Type B pancreatic cell (in vitro differentiated cells): ENCODE data around the gene WDR4. TPM values are rescaled to one million over a fixed set of nuclear protein-coding genes. Genes with fewer than 3 reads are reported as not detected.
A peak's percentile ranks its signal among the peaks of the same experiment; 100 is the strongest.

Experiments used
- DNase-seq: peaks from one replicate; pipeline ENCODE4 v3.0.0; 2021; ENCODE audit warnings: mixed read lengths; ENCODE audit not compliant: unreplicated experiment; ENCODE audit errors: extremely low spot score
- H3K27ac Mint-ChIP-seq: 2 replicates; pipeline ENCODE4 v1.8.0; 2021; ENCODE audit warnings: mild to moderate bottlenecking, mixed read lengths
- H3K27me3 Mint-ChIP-seq: 2 replicates; pipeline ENCODE4 v1.8.0; 2021; ENCODE audit warnings: mixed read lengths
- H3K36me3 Mint-ChIP-seq: 2 replicates; pipeline ENCODE4 v1.8.0; 2021; ENCODE audit warnings: mixed read lengths
- H3K4me1 Mint-ChIP-seq: one replicate; pipeline ENCODE4 v1.8.0; 2021; ENCODE audit warnings: mixed read lengths; ENCODE audit not compliant: unreplicated experiment
- H3K4me3 Mint-ChIP-seq: 2 replicates; pipeline ENCODE4 v1.8.0; 2021; ENCODE audit warnings: mild to moderate bottlenecking, mixed read lengths
- H3K9me3 Mint-ChIP-seq: 2 replicates; pipeline ENCODE4 v1.8.0; 2021; ENCODE audit warnings: mixed read lengths
- total RNA-seq: library from RNA; stranded (reverse); gene quantifications from 2 replicates; pipeline ENCODE4 v1.2.1, GENCODE V29; 2021; ENCODE audit warnings: low replicate concordance
- TF ChIP-seq, protein P1 (sequence below): fragments of 200-600 bp; sonication (generic); conservative IDR thresholded peaks from 2 replicates; pipeline ENCODE4 v1.5.0; 2021; ENCODE audit warnings: antibody characterized with exemption, mild to moderate bottlenecking

WDR4 gene
- total RNA-seq, 1 donor from 2014 or later: 25.6 TPM

DNA sequence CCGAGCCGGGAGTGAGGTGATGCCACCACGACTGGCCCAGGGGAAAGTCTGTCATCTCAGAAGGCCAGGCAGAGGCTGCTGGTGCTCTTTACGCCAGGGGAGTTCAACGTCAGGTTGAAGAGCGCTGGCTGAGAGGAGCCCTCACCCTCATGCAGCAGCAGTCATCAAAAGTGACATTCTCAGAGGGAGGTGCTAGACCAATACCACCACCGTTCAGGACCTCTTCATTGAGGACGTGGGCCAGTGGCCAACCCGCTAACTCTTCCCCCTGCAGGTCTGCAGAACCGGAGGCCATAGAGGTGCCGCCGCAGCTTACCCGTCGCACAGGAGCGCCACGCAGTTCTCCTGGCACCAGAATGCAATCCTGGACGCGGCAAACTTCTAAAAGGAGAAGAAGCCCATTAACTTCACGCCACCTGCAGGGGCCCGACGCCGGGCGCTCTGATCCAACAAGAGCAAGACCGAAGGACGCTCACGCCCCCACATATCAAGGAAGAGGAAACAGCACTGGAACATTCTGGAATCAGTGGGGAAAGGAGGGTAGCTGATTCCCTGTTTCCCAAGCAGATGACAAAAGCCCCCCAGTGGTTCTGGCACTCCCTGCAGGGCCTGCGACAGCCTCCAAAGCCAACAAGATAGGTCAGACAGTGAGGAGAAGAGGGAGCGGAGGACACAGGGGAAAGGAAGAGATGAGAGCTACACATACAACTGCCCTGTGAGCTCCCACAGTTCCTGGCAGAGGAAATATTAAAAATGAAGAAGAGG is 24.9 kb downstream of the WDR4 start:
- Mint-ChIP-seq H3K27me3 (no peaks in the 10 kb centered on the region), H3K27ac (no peak overlapping the region), H3K4me3 (no peak overlapping the region), H3K4me1 (no peaks in the 10 kb centered on the region), H3K36me3 (peaks cover 5% of the 10 kb centered on the region), H3K9me3 (no peaks in the 10 kb centered on the region)
- DNase-seq: no peak
- TF ChIP-seq, protein P1, sequence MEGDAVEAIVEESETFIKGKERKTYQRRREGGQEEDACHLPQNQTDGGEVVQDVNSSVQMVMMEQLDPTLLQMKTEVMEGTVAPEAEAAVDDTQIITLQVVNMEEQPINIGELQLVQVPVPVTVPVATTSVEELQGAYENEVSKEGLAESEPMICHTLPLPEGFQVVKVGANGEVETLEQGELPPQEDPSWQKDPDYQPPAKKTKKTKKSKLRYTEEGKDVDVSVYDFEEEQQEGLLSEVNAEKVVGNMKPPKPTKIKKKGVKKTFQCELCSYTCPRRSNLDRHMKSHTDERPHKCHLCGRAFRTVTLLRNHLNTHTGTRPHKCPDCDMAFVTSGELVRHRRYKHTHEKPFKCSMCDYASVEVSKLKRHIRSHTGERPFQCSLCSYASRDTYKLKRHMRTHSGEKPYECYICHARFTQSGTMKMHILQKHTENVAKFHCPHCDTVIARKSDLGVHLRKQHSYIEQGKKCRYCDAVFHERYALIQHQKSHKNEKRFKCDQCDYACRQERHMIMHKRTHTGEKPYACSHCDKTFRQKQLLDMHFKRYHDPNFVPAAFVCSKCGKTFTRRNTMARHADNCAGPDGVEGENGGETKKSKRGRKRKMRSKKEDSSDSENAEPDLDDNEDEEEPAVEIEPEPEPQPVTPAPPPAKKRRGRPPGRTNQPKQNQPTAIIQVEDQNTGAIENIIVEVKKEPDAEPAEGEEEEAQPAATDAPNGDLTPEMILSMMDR: peak; percentile 20

DNA sequence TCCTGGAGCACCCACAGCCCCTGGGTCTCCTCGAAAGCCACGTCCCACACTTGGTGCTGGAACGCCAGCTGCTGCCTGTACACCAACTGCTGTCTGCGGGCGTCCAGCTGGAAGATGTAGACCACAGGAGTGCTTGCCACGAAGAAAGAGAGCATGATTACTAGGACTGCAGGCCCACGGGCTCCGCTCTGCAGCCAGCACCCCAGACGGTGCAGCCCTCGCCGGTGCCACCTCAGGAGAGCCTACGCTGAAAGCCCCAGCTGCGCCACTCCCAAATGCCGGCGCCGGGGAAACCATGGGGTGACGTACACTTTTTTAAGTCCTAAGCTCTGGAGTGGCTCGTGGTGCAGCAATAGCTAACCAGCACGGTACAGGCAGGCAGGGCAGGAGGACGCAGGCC is 25.7 kb downstream of the WDR4 start:
- Mint-ChIP-seq H3K27ac (no peak overlapping the region), H3K27me3 (no peaks in the 10 kb centered on the region), H3K4me1 (no peaks in the 10 kb centered on the region), H3K36me3 (peaks cover 12% of the 10 kb centered on the region), H3K4me3 (no peak overlapping the region), H3K9me3 (no peaks in the 10 kb centered on the region)
- TF ChIP-seq, protein P1: no peak
- DNase-seq: no peak

DNA sequence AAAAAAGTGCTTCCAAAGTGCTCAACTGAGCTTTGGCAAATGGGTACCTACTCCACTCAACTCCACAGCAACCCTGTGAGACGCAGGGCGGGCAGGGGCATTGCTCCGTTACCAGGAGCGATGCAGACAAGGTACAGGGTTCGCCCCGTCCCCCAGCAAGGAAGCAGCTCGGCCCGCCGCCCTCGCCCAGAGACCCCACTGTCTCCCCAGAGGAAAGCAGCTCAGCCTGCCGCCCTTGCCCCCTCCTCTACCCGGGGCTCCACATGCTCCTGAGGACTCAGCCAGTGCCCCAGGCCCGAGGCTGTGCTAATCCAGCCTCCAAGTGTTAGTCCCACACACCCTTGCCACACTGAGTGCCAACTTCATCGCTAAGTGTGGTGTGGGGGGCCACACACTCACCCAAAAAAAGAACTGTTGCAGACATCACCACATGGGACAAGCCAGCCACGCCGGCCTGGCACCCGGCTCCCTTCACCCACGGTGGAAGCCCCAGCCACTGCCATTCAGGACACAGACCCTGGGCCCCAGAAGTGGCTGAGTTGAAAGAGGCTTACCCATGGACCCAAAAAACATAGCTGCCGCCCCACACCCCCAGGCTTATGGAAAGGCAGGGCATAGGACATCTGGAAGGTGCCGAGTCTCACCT is 26.3 kb downstream of the WDR4 start:
- TF ChIP-seq, protein P1: no peak
- Mint-ChIP-seq H3K36me3 (peaks cover 12% of the 10 kb centered on the region), H3K4me3 (no peak overlapping the region), H3K9me3 (no peaks in the 10 kb centered on the region), H3K27me3 (no peaks in the 10 kb centered on the region), H3K27ac (no peak overlapping the region), H3K4me1 (no peaks in the 10 kb centered on the region)
- no peak for DNase-seq

DNA sequence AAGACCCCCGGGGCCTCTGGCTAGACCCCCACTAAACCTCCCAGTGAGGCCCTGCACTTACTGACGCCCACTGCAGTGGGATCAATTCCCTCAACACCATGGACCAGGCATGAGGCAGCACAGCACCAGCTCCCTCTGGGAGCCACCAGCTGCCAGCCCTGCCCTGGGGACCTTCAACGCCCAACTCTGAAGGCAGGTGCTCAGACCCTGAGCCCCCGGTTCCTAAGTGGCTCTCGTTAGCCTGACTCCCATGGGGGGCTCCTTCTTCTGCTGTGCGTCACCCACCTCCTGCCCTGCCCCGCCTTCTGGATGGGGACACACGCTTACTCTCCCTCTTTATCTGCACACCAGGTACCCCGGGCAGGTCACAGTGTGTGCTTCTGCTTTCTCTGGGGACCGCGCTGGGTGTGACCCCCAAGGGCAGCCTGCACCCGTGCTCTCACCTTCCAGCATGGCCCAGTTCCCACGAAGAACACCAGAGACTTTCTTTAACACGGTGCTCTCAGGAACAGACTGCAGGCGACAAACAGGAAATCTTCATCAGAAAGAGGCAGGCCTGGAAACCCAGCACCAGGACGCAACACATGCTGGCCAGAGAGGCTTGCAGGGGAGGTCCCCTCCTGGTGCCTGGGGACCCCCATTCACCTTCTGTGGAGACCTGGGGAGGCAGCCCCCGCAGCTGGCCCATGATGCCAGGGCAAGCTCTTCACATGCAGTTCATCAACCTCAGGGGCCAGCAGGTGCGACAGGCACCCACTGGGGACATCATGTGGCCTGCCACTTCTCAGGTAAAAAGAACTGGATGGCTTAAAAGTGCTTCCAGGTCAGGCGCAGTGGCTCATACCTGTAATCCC is 27.3 kb downstream of the WDR4 start:
- Mint-ChIP-seq H3K36me3 (peaks cover 12% of the 10 kb centered on the region), H3K9me3 (no peaks in the 10 kb centered on the region), H3K4me1 (no peaks in the 10 kb centered on the region), H3K27ac (no peak overlapping the region), H3K4me3 (no peak overlapping the region), H3K27me3 (no peaks in the 10 kb centered on the region)
- no peak for DNase-seq
- TF ChIP-seq, protein P1: no peak

DNA sequence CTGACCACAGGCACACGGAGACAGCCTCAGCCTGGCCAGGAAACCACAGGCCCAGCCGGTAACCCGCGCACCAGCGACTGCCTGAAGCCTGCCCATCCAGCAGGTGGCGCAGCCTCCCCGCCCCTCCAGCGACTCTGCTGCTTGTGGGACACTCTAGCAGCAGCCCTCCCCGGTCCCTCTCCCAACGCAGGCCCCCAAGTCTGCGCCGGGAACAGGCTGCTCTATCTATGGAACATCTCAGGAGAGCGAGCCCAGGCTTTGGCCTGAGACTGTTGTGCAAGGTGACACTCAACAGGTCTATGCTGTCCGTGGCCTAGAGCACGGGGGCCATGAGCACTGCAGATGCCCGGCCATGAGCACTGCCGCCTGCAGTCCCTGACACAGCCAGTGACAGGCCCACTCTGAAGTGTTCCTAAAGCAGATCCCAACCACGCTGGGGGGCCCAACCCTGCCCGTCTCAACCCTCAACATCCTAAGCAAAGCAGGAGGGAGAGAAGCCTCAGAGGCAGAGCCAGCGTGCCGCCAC is 28.4 kb downstream of the WDR4 start:
- TF ChIP-seq, protein P1: peak; percentile 57
- H3K27me3 Mint-ChIP-seq: no peaks in the 10 kb centered on the region
- no peak for DNase-seq
- no peak overlapping the region for H3K27ac Mint-ChIP-seq
- H3K4me1 Mint-ChIP-seq: no peaks in the 10 kb centered on the region
- no peaks in the 10 kb centered on the region for H3K9me3 Mint-ChIP-seq
- no peak overlapping the region for H3K4me3 Mint-ChIP-seq
- peaks cover 8% of the 10 kb centered on the region for H3K36me3 Mint-ChIP-seq
